ENCODE data around the gene WDR72.

- TF ChIP-seq CTCF (IDR thresholded peaks at IDR 0.05) (peak; percentile 28 to 72 (median 59)), POLR2A (IDR thresholded peaks at IDR 0.05) (no peak)
Observed at GRCh38 chr15:53512029-53512428, 247.4 kb downstream of the WDR72 start.

All from body of pancreas (tissue), 4 donors.